ENCODE data around the gene DERL2.
A peak's percentile ranks its signal among the peaks of the same experiment; 100 is the strongest.

GRCh38 chr17:5438716-5439445 is 47.1 kb downstream of the DERL2 start, which contains the start of gene C1QBP:
- peak; percentile 98 to 100 (median 99) for TF ChIP-seq CTCF (IDR thresholded peaks at IDR 0.05)
- peak in 1 of 2 donors; percentile 64 for TF ChIP-seq POLR2A (IDR thresholded peaks at IDR 0.05)
- TF ChIP-seq EP300 (IDR thresholded peaks at IDR 0.05): peak; percentile 85 to 89
